ENCODE data around the gene KLHDC4.

GRCh38 chr16:87715658-87716057 lies 50.1 kb downstream of the KLHDC4 start:
- TF ChIP-seq CTCF (IDR thresholded peaks at IDR 0.05; ENCODE audit: insufficient read depth, low read depth, low read length) (no peak), EZH2 (IDR thresholded peaks at IDR 0.05; ENCODE audit: insufficient read depth, low read length) (no peak)

All from astrocyte (in vitro differentiated cells and primary cell).